ENCODE results near the gene ACKR1.
A peak's percentile ranks its signal among the peaks of the same experiment; 100 is the strongest.

ACKR1 gene, protein sequence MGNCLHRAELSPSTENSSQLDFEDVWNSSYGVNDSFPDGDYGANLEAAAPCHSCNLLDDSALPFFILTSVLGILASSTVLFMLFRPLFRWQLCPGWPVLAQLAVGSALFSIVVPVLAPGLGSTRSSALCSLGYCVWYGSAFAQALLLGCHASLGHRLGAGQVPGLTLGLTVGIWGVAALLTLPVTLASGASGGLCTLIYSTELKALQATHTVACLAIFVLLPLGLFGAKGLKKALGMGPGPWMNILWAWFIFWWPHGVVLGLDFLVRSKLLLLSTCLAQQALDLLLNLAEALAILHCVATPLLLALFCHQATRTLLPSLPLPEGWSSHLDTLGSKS

DNA sequence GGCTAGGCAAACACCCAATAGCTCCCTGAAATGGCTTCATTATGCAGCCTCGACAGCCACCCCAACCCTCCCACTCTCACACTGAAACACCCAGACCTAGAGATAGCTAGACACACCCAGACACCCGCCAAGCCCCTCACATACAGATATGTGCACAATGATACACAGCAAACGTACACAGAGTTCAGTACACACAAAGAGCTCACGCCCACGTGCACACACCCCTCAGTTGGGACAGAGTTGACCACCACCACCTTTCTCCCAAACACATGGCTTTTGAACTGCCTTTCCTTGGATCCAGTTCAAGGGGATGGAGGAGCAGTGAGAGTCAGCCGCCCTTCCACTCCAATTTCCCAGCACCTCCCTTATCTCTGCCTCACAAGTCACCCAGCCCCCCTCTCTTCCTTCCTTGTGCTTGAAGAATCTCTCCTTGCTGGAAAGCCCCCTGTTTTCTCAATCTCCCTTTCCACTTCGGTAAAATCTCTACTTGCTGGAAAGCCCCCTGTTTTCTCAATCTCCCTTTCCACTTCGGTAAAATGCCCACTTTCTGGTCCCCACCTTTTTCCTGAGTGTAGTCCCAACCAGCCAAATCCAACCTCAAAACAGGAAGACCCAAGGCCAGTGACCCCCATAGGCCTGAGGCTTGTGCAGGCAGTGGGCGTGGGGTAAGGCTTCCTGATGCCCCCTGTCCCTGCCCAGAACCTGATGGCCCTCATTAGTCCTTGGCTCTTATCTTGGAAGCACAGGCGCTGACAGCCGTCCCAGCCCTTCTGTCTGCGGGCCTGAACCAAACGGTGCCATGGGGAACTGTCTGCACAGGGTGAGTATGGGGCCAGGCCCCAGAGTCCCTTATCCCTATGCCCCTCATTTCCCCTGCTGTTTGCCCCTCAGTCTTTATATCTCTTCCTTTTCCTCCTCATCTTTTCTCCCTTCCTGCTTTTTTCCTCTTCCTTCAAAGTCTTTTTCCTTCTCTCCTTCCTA is at the start of gene ACKR1:
Gene ACKR1 (plus strand): TSS at position 715 of the 981 bp plus-strand sequence. CDS start 85 bp downstream, at position 800.
- Histone ChIP-seq H3K27me3 (ENCODE audit: control insufficient read depth, insufficient read depth, low read length) (no peaks in the 10 kb centered on the region), H3K36me3 (ENCODE audit: control insufficient read depth, low read depth, low read length) (no peaks in the 10 kb centered on the region), H3K27ac (ENCODE audit: low read length) (no peak within 1 kb of the TSS), H3K4me3 (ENCODE audit: low read length) (no peak within 1 kb of the TSS), H3K9me3 (ENCODE audit: control insufficient read depth, low read depth, low read length) (no peaks in the 10 kb centered on the region), H3K9ac (ENCODE audit: low read length) (no peak within 1 kb of the TSS), H3K4me1 (ENCODE audit: control insufficient read depth, low read depth, low read length) (peaks cover 9% of the 10 kb centered on the region)

DNA sequence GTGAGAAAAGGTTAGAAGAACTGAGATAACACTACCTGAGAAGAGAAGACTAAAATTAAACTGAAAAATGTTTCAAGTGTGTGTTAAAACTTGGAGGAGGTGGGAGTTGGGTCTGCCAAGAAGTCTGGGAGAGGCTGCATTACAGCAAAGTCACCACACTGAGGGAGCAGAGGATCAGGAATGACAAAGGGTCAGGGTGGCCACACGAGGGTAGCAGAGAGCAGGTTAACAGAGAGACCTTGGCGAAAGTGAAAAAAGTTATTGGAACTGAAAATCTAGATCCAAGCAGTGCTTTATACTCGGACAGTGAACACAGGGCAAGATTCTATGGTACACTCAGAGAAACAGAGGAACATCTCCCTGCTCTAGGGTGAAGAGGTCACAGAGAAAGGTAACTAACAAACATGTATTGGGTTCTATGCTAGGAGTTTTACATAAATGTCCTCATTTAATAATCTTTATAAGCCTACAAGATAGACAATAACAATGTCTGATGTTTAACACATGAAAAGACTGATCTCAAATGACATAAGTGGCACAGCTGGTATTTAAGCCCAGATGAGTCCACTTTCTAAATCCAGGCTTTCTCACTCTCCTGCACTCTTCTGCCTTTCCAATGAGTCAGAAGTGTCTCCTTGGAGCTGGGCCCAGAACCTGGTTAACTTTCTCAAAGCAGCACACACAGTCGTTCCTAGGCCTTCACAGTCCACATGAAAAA is 43.5 kb upstream of the ACKR1 start:
- Histone ChIP-seq H3K27ac (ENCODE audit: low read length) (no peak overlapping the region), H3K36me3 (ENCODE audit: control insufficient read depth, low read depth, low read length) (no peaks in the 10 kb centered on the region), H3K4me3 (ENCODE audit: low read length) (no peak overlapping the region), H3K4me1 (ENCODE audit: control insufficient read depth, low read depth, low read length) (no peaks in the 10 kb centered on the region), H3K27me3 (ENCODE audit: control insufficient read depth, insufficient read depth, low read length) (no peaks in the 10 kb centered on the region), H3K9me3 (ENCODE audit: control insufficient read depth, low read depth, low read length) (no peaks in the 10 kb centered on the region), H3K9ac (ENCODE audit: low read length) (no peak overlapping the region)

GRCh38 chr1:159161719-159162026 is 43.0 kb upstream of the ACKR1 start:
- Histone ChIP-seq H3K9ac (ENCODE audit: low read length) (no peak overlapping the region), H3K4me1 (ENCODE audit: control insufficient read depth, low read depth, low read length) (no peaks in the 10 kb centered on the region), H3K4me3 (ENCODE audit: low read length) (no peak overlapping the region), H3K9me3 (ENCODE audit: control insufficient read depth, low read depth, low read length) (no peaks in the 10 kb centered on the region), H3K27me3 (ENCODE audit: control insufficient read depth, insufficient read depth, low read length) (no peaks in the 10 kb centered on the region), H3K36me3 (ENCODE audit: control insufficient read depth, low read depth, low read length) (no peaks in the 10 kb centered on the region), H3K27ac (ENCODE audit: low read length) (no peak overlapping the region)

DNA sequence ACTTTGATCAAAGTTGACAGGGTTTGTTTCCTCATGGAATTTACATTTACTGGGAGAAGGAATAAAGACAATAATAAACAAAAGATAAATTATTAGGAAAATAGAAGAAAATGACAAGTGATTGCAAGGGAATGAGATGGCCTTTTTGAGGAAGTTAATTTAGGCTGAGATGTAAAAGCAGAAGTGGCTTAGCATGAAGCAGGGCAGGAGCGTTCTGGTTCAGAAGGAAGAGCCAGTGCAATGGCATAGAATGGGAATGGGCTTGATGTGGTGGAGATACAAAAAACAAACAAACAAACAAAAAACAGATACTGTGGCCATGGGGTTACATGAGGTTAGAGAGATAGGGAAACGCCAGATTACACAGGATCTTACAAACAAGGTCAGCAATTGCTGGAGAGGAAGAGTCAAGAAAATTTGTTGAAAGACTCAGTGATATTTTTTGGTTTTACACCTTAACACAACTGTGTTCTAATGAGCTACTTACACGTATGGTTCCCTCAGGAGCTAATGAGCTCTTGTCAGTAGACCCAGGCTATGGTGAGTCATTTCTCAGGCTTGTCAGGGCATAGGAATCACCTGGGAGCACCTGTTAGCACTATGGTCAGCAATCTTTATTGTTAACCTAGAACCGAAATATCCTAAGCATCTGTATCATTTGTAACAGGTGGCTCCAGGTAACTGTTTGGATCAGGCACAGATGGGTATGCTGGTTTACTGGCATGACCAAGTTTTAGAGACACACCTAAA is 42.0 kb upstream of the ACKR1 start:
- H3K36me3 ChIP-seq (ENCODE audit: control insufficient read depth, low read depth, low read length): no peaks in the 10 kb centered on the region
- no peak overlapping the region for H3K27ac ChIP-seq (ENCODE audit: low read length)
- no peak overlapping the region for H3K9ac ChIP-seq (ENCODE audit: low read length)
- H3K4me3 ChIP-seq (ENCODE audit: low read length): no peak overlapping the region
- no peaks in the 10 kb centered on the region for H3K4me1 ChIP-seq (ENCODE audit: control insufficient read depth, low read depth, low read length)
- H3K27me3 ChIP-seq (ENCODE audit: control insufficient read depth, insufficient read depth, low read length): no peaks in the 10 kb centered on the region
- no peaks in the 10 kb centered on the region for H3K9me3 ChIP-seq (ENCODE audit: control insufficient read depth, low read depth, low read length)

GRCh38 chr1:159163614-159164228 is 41.0 kb upstream of the ACKR1 start:
- H3K4me1 ChIP-seq (ENCODE audit: control insufficient read depth, low read depth, low read length): no peaks in the 10 kb centered on the region

DNA sequence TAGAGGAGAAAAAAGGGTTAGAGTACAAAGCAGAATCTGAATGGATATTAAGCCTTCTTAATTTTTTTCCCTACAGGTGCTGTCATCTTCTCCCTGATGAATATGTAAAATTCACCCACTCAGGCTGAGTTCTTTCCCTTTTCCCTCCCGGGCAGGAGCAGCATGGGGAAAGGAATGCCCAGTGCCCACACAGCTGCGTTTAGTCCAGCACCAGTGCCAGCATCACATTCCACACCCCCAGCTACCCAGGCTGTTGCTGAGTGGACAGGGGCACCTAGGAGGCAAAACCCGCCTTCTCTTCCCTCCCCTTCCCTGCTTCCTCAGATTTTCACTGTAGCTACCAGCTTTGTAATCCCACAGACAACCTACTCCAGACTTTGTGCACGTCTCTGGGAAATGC is 36.6 kb upstream of the ACKR1 start:
- Histone ChIP-seq H3K27me3 (ENCODE audit: control insufficient read depth, insufficient read depth, low read length) (no peaks in the 10 kb centered on the region), H3K9me3 (ENCODE audit: control insufficient read depth, low read depth, low read length) (no peaks in the 10 kb centered on the region), H3K4me3 (ENCODE audit: low read length) (no peak overlapping the region), H3K9ac (ENCODE audit: low read length) (no peak overlapping the region), H3K36me3 (ENCODE audit: control insufficient read depth, low read depth, low read length) (no peaks in the 10 kb centered on the region), H3K27ac (ENCODE audit: low read length) (no peak overlapping the region), H3K4me1 (ENCODE audit: control insufficient read depth, low read depth, low read length) (no peaks in the 10 kb centered on the region)

More at GRCh38 chr1:159163614-159164228, 41.0 kb upstream of the ACKR1 start:
- no peaks in the 10 kb centered on the region for H3K9me3 ChIP-seq (ENCODE audit: control insufficient read depth, low read depth, low read length)
- no peak overlapping the region for H3K4me3 ChIP-seq (ENCODE audit: low read length)
- H3K9ac ChIP-seq (ENCODE audit: low read length): no peak overlapping the region
- H3K27me3 ChIP-seq (ENCODE audit: control insufficient read depth, insufficient read depth, low read length): no peaks in the 10 kb centered on the region
- H3K36me3 ChIP-seq (ENCODE audit: control insufficient read depth, low read depth, low read length): no peaks in the 10 kb centered on the region
- no peak overlapping the region for H3K27ac ChIP-seq (ENCODE audit: low read length)

DNA sequence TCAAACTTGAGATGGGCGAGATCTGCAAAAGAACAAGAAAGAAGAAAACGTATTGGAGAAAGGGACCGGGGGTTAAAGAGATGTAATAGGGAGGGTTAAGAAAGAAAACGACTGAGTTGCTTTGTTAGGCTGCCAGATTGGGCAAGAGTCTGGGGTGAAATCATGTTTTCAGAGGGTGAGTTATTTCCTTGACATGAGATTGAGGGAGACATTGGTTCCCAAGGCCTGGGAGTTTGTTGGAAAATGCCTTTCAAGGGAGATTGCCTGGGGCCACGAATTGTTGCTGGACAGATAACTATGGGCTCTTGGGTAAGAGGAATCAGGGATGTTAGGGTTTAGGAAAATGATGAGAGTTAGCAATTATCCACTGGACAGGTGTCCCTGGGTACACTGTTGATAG is 34.0 kb upstream of the ACKR1 start:
- Histone ChIP-seq H3K4me3 (ENCODE audit: low read length) (peak overlapping the region; percentile 90), H3K4me1 (ENCODE audit: control insufficient read depth, low read depth, low read length) (peaks cover 5% of the 10 kb centered on the region), H3K9me3 (ENCODE audit: control insufficient read depth, low read depth, low read length) (no peaks in the 10 kb centered on the region), H3K27me3 (ENCODE audit: control insufficient read depth, insufficient read depth, low read length) (no peaks in the 10 kb centered on the region), H3K36me3 (ENCODE audit: control insufficient read depth, low read depth, low read length) (no peaks in the 10 kb centered on the region), H3K9ac (ENCODE audit: low read length) (no peak overlapping the region), H3K27ac (ENCODE audit: low read length) (no peak overlapping the region)

GRCh38 chr1:159171254-159171687 is 33.4 kb upstream of the ACKR1 start, which contains the start of gene CADM3:
Gene CADM3 (plus strand): TSS chr1:159171615. CDS start chr1:159171766, 151 bp downstream.
- H3K9me3 ChIP-seq (ENCODE audit: control insufficient read depth, low read depth, low read length): no peaks in the 10 kb centered on the region
- no peaks in the 10 kb centered on the region for H3K36me3 ChIP-seq (ENCODE audit: control insufficient read depth, low read depth, low read length)
- no peak within 1 kb of the TSS for H3K27ac ChIP-seq (ENCODE audit: low read length)
- H3K4me1 ChIP-seq (ENCODE audit: control insufficient read depth, low read depth, low read length): peaks cover 5% of the 10 kb centered on the region
- no peaks in the 10 kb centered on the region for H3K27me3 ChIP-seq (ENCODE audit: control insufficient read depth, insufficient read depth, low read length)
- peak within 1 kb of the TSS; percentile 90 for H3K4me3 ChIP-seq (ENCODE audit: low read length)
- H3K9ac ChIP-seq (ENCODE audit: low read length): peak within 1 kb of the TSS; percentile 23

GRCh38 chr1:159171688-159172501 is 32.8 kb upstream of the ACKR1 start:
- H3K4me3 ChIP-seq (ENCODE audit: low read length): peak overlapping the region; percentile 90

More at GRCh38 chr1:159171688-159172501, 32.8 kb upstream of the ACKR1 start:
- Histone ChIP-seq H3K27me3 (ENCODE audit: control insufficient read depth, insufficient read depth, low read length) (no peaks in the 10 kb centered on the region), H3K36me3 (ENCODE audit: control insufficient read depth, low read depth, low read length) (no peaks in the 10 kb centered on the region), H3K27ac (ENCODE audit: low read length) (no peak overlapping the region), H3K4me1 (ENCODE audit: control insufficient read depth, low read depth, low read length) (peaks cover 5% of the 10 kb centered on the region), H3K9ac (ENCODE audit: low read length) (peak overlapping the region; percentile 23), H3K9me3 (ENCODE audit: control insufficient read depth, low read depth, low read length) (no peaks in the 10 kb centered on the region)
